ENCODE results near the gene RNF212. TPM values are rescaled to one million over a fixed set of nuclear protein-coding genes. Genes with fewer than 3 reads are reported as not detected.

RNF212 gene
- total and polyA plus RNA-seq, 4 donors: 3.5 to 8.8 (median 5.3) TPM

GRCh38 chr4:1039493-1040343, 73.6 kb downstream of the RNF212 start:
- no peaks in the 10 kb centered on the region for H3K36me3 ChIP-seq (ENCODE audit: control insufficient read depth in 4 of 4, insufficient read depth in 4 of 4, low read length in 4 of 4)
- DNase-seq (peak; percentile 70 to 86 (median 74)), ATAC-seq (ENCODE audit: insufficient read depth, low FRiP score) (no peak)
- peaks cover 0 to 10% (median 2%) of the 10 kb centered on the region in 3 donors for H3K27me3 ChIP-seq (ENCODE audit: control insufficient read depth in 3 of 3, insufficient read depth in 3 of 3, low read length in 2 of 3)
- no peak overlapping the region for H3K9ac ChIP-seq (ENCODE audit: insufficient read depth in 1 of 2, low read length in 2 of 2)
- peak overlapping the region in 1 of 2 donors; percentile 15 for H3K27ac ChIP-seq (ENCODE audit: low read depth in 1 of 2, low read length in 1 of 2)
- H3K4me1 ChIP-seq (ENCODE audit: control insufficient read depth in 5 of 5, insufficient read depth in 5 of 5, low read length in 5 of 5): peaks cover 0 to 57% (median 16%) of the 10 kb centered on the region in 5 donors
- 69 to 76% methylated on average over 20 of the region's 20 CpGs for WGBS, 2 donors
- TF ChIP-seq, protein P1, sequence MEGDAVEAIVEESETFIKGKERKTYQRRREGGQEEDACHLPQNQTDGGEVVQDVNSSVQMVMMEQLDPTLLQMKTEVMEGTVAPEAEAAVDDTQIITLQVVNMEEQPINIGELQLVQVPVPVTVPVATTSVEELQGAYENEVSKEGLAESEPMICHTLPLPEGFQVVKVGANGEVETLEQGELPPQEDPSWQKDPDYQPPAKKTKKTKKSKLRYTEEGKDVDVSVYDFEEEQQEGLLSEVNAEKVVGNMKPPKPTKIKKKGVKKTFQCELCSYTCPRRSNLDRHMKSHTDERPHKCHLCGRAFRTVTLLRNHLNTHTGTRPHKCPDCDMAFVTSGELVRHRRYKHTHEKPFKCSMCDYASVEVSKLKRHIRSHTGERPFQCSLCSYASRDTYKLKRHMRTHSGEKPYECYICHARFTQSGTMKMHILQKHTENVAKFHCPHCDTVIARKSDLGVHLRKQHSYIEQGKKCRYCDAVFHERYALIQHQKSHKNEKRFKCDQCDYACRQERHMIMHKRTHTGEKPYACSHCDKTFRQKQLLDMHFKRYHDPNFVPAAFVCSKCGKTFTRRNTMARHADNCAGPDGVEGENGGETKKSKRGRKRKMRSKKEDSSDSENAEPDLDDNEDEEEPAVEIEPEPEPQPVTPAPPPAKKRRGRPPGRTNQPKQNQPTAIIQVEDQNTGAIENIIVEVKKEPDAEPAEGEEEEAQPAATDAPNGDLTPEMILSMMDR (IDR thresholded peaks at IDR 0.05; ENCODE audit: control extremely low read depth, extremely low read depth): no peak
- no peak overlapping the region for H3K4me3 ChIP-seq
- no peaks in the 10 kb centered on the region for H3K9me3 ChIP-seq (ENCODE audit: control insufficient read depth in 4 of 4, insufficient read depth in 3 of 4, low read length in 3 of 4)

- ATAC-seq (ENCODE audit: insufficient read depth, low FRiP score) (no peak), DNase-seq (peak in 2 of 3 donors; percentile 45 to 50)
- Histone ChIP-seq H3K4me3 (no peak overlapping the region), H3K4me1 (ENCODE audit: control insufficient read depth in 5 of 5, insufficient read depth in 5 of 5, low read length in 5 of 5) (peaks cover 0 to 63% (median 15%) of the 10 kb centered on the region in 5 donors), H3K27ac (ENCODE audit: low read depth in 1 of 2, low read length in 1 of 2) (no peak overlapping the region), H3K27me3 (ENCODE audit: control insufficient read depth in 3 of 3, insufficient read depth in 3 of 3, low read length in 2 of 3) (peaks cover 0 to 8% (median 0%) of the 10 kb centered on the region in 3 donors), H3K36me3 (ENCODE audit: control insufficient read depth in 4 of 4, insufficient read depth in 4 of 4, low read length in 4 of 4) (no peaks in the 10 kb centered on the region), H3K9ac (ENCODE audit: insufficient read depth in 1 of 2, low read length in 2 of 2) (no peak overlapping the region), H3K9me3 (ENCODE audit: control insufficient read depth in 4 of 4, insufficient read depth in 3 of 4, low read length in 3 of 4) (no peaks in the 10 kb centered on the region)
- WGBS, 2 donors: 85 to 88% methylated on average over 16 of the region's 16 CpGs
- TF ChIP-seq, protein P1 (IDR thresholded peaks at IDR 0.05; ENCODE audit: control extremely low read depth, extremely low read depth): no peak
Observed at GRCh38 chr4:1038948-1039492, 74.3 kb downstream of the RNF212 start.

DNA sequence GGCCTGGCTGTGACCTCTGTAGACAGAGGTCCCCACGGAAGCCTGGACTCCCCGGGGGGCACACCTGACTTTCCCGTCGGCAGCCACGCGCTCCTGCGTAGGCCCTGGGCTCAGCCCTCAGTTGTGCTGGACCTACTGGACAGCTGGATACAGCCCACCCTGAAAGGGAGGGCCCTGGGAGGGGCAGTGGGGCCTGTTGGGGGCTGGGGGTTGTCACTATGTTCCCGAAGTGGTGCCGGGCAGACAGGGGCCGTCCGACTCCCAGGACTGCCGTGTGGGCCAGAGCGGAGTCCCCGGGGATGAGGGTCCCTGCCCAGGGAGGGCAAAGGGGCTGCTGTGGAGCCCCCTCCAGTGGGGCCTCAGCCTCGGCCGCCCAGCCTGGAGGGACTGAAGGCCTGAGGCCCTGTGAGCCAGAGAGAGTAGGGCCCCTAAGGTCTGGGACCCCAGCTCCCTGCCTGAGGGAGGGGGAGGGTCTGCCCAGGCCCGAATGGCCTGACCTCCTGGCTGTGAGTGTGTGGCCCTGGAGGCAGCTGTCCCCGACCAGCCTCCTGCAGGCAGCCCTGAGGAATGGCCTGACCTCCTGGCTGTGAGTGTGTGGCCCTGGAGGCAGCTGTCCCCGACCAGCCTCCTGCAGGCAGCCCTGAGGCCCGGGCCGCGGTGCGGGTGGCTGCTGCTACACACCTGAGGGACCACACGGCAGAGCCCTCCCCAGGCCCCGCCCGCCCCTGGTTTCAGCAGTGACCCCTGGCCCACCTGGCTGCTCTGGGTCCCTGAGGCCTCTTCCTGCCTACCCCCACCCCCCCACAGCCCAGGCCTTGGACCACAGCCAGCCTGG, 76.2 kb downstream of the RNF212 start:
- WGBS, 2 donors: 90 to 93% methylated on average over 26 of the region's 26 CpGs
- no peaks in the 10 kb centered on the region for H3K36me3 ChIP-seq (ENCODE audit: control insufficient read depth in 4 of 4, insufficient read depth in 4 of 4, low read length in 4 of 4)
- DNase-seq: no peak
- no peaks in the 10 kb centered on the region for H3K9me3 ChIP-seq (ENCODE audit: control insufficient read depth in 4 of 4, insufficient read depth in 3 of 4, low read length in 3 of 4)
- H3K27me3 ChIP-seq (ENCODE audit: control insufficient read depth in 3 of 3, insufficient read depth in 3 of 3, low read length in 2 of 3): no peaks in the 10 kb centered on the region
- no peak for ATAC-seq (ENCODE audit: insufficient read depth, low FRiP score)
- H3K27ac ChIP-seq (ENCODE audit: low read depth in 1 of 2, low read length in 1 of 2): no peak overlapping the region
- TF ChIP-seq, protein P1 (IDR thresholded peaks at IDR 0.05; ENCODE audit: control extremely low read depth, extremely low read depth): no peak
- H3K4me1 ChIP-seq (ENCODE audit: control insufficient read depth in 5 of 5, insufficient read depth in 5 of 5, low read length in 5 of 5): peaks cover 0 to 70% (median 9%) of the 10 kb centered on the region in 5 donors
- H3K4me3 ChIP-seq: no peak overlapping the region
- H3K9ac ChIP-seq (ENCODE audit: insufficient read depth in 1 of 2, low read length in 2 of 2): no peak overlapping the region

Measured in lung (tissue), 12 donors.